GM21723 (cell line): ENCODE data around the gene PDIA2.
"Not testable (repeated sequence)": the region's sequence is repeated elsewhere in the genome, so short reads cannot be mapped to it uniquely, and the experiment has no call there.

ENCODE experiments used
- ATAC-seq: cut with Tn5 transposase; IDR thresholded peaks from one replicate; pipeline ENCODE4 v1.9.1; 2021; ENCODE audit warnings: mild to moderate bottlenecking, moderate library complexity; ENCODE audit not compliant: unreplicated experiment

The PDIA2 gene

DNA sequence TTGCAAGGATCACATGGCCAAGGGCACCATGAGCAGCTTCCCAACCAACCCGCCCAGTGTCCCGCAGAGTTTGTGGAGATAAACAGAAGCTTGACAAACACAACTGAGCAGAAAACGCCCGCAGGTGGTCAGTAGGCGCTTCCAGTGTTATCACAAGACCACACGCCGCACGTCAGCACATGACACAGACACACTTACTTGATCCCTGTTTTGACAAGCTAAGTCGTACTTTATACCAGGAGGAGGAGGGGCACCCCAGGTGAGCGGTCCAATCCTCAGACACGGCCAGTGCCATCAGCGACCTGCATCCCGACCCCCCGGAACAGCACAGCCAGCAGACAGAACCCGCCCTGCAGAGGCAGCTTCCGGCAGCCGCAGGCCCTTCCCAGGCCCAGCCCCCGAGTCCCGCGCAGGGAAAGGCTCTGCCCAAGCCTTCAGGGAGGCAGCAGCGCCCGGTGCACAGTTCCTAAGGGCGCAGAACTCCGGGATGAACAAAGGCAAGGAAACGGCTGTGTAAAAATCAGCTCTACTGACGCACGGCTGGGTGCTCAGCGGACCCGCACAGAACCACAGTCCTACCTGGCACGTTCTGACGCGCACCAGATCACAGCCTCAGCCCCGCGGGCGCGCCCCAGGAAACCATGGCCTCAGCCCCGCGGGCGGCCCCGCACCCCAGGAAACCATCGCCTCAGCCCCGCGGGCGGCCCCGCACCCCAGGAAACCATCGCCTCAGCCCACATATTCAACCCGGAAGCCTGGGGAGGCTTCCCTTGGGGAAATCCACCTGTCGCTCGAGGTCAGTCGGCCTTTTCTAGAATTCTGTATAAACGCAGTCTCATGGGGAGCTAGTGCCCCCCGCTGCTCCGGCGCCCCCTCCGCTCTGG is 41.7 kb downstream of the PDIA2 start:
- peak; percentile 52 for ATAC-seq

DNA sequence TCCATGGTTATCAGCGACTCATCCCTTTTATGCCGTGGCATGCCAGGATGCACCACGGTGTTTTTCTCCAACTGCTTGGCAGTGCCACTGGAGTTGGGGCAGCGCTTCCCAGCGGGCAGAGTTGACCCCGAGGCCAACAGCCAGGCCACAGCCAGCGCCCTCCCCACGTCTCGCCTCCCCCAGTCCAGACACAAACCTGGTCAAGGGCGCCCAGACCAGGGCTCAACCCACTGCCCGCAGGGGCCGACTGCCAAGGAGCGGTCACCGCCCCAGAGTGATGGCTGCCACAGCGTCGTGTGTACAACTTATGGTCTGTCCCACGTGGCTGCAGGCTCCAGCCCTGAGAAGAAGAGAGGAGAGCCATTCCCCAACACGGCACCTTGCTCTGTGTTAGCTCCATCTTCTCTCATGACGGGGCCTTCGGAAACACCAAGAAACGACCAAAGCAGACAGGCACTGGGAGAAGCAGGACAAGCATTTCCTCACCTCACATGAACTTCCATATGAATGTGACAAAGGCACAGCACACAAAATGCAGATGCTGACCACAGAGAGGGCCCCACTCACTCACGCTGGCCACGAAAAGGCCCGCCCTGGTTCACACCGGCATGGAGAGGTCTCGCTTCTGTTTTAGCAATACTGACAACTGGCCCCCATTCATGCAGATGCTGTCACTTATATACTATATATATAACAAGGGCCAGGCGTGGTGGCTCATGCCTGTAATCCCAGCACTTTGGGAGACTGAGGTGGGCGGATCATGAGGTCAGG is 42.6 kb downstream of the PDIA2 start:
- no peak for ATAC-seq

DNA sequence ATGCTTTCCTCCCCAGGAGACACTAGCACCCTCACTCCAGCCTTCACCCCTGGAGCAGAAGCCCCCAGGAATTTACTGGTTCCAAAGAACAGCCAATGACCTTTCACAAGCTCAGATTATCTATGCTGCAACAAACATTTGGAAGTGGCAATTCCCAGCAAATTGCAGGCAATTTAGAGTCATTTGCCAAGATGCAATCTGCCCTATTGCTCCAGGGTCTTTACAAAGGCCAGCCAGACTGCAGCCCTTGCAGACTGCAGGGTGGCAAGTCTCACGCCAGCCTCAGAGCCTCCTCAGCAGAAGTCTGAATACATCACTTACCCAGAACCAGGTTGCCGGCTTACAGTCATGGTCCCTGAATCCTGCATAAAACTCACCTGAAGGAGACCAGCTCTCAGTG is 47.8 kb downstream of the PDIA2 start:
- no peak for ATAC-seq

DNA sequence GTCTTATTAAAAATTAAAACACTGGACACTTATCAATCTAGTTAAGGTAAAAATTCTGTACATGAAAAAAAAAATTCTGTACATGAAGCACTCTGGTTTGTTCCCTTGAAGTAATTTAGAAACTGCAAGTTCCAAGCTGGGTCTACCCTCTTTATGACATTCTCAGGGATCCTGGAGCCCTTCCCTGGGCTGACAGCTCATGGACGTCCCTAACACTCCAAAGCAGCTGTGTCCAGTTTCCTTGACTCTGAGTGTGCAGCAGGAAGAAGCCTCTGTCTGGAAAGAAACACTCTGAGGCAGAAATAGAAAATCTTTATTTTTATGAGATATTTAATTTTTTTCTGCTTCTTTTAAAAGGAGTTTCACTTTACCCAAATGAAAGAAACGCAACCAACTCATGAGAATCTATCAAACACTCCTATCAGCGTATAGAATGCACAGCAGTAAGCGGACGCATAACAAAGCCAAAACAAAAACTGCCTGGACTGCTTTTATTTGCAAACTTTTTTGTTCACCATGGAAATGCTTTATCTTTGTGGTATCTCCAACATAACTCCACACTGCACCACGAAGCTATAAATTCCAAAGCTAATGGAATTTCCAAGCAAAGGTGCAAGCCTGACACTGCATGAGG is 48.3 kb downstream of the PDIA2 start:
- not testable (repeated sequence) for ATAC-seq

DNA sequence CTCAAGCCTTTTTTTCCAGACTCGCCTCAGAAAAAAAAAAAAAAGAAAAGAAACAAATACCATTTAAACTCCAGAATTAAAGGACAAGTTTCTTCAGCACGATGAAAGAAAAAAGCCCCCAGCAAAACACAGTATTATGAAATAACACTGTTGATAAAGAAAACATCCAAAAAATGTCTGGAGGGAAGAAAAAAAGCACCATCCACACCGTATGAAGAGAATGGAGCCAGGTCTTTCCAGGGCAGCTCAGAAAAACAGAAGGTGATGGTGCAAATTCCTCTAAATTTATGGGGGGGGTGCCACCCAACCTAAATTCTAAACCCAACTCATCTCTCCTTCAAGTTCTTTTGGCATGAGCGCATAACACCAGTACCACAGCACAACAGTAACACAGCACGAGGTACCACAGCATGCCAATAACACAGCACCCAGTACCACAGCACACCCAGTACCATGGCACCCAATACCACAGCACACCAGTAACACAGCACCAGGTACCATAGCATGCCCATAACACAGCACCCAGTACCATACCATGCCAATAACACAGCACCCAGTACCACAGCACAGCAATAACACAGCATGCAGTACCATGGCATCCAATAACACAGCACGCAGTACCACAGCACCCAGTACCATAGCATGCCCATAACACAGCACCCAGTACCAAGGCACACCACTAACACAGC is 50.6 kb downstream of the PDIA2 start:
- ATAC-seq, result no peak

DNA sequence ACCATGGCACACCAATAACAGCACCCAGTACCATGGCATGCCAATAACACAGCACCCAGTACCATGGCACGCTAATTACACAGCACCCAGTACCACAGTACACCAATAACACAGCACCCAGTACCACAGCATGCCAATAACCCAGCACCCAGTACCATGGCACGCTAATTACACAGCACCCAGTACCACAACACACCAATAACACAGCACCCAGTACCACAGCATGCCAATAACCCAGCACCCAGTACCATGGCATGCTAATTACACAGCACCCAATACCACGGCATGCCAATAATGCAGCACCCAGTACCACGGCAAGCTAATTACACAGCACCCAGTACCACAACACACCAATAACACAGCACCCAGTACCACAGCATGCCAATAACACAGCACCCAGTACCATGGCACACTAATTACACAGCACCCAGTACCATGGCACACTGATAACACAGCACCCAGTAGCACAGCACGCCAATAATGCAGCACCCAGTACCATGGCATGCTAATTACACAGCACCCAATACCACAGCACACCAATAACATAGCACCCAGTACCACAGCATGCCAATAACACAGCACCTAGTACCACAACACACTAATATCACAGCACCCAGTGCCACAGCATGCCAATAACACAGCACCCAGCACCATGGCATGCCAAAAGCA is 51.3 kb downstream of the PDIA2 start:
- ATAC-seq, result not testable (repeated sequence)

DNA sequence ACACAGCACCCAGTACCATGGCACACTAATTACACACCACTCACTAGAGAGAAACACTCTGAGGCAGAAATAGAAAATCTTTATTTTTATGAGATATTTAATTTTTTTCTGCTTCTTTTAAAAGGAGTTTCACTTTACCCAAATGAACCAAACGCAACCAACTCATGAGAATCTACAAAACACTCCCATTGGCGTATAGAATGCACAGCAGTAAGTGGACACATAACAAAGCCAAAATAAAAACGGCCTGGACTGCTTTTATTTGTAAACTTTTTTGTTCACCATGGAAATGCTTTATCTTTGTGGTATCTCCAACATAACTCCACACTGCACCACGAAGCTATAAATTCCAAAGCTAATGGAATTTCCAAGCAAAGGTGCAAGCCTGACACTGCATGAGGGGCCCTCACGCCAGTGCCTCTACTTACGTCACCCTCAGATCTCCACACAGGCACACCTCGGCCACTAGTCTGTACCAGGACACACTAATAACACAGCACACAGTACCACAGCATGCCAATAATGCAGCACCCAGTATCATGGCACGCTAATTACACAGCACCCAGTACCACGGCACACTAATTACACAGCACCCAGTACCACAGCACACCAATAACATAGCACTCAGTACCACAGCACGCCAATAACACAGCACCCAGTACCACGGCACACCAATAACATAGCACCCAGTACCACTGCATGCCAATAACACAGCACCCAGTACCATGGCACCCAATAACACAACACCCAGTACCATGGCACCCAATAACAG is 52.1 kb downstream of the PDIA2 start:
- not testable (repeated sequence) for ATAC-seq

DNA sequence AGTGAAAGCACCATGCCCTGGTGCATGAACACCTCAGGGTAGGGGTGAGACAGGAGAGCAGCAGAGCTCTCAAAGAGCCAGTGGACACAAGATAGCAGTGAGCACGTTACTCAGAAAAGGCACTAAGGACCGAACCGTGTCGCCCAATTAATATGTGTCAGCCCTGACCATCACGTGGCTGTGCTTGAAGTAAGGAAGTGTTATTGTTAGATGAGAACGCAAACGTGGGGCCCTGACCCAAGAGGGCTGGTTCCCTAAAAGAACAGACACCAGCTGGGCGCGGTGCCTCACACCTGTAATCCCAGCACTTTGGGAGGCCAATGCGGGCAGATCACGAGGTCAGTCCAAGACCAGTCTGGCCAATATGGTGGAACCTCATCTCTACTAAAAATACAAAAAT is 53.3 kb downstream of the PDIA2 start:
- no peak for ATAC-seq
